Measurements from ENCODE around the gene SLIT1. TPM values are rescaled to one million over a fixed set of nuclear protein-coding genes. Genes with fewer than 3 reads are reported as not detected.

Gene SLIT1
- total and polyA plus RNA-seq, 2 experiments from 2014 or later, result not detected

DNA sequence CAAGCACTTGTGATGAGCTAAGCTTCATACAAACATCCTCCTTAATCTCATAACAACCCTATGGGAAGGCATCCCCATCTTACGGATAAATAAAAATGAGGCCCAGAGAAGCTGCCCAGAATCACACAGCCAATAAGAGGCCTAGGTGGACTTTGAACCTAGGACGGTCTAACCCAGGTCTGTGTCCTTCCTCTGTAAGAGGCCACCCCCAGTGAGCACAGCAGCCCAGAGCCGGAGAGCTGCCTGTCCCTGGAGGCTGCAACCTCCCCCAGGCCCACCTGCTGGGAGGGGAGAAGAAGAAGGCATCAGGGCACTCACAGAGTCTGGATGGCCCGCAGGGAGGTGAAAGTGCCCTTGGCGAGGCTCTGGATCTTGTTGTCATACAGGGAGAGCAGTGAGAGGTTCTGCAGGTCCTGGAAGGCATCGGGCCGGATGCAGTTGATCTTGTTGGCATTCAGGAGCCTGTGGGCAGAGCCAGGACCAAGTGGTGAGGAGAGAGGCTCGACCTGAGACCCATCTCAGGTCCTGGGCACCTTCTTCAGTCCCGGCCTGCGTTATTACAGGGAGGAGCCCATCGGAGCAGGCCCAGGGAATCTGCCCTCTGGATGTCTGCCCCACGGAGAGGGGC is 129.6 kb downstream of the SLIT1 start:
- WGBS, 2 experiments (ENCODE audit: low coverage in 1 of 2, low lambda C conversion rate in 2 of 2, missing lambda C conversion rate in 2 of 2), result 69 to 70% methylated on average over 12 of the region's 12 CpGs
- Histone ChIP-seq H4K20me1 (ENCODE audit: insufficient read depth) (no peaks in the 10 kb centered on the region), H3K4me3 (no peak overlapping the region), H3K9ac (no peak overlapping the region), H3K36me3 (ENCODE audit: low read depth) (no peaks in the 10 kb centered on the region), H3K27ac (no peak overlapping the region), H3K4me1 (ENCODE audit: insufficient read depth) (no peaks in the 10 kb centered on the region), H3K79me2 (ENCODE audit: insufficient read depth) (no peaks in the 10 kb centered on the region), H3K9me2 (ENCODE audit: insufficient read depth) (no peaks in the 10 kb centered on the region), H3K9me3 (ENCODE audit: low read depth) (no peaks in the 10 kb centered on the region), H3K4me2 (ENCODE audit: unreplicated experiment) (no peak overlapping the region), H3F3A (ENCODE audit: insufficient read depth) (no peaks in the 10 kb centered on the region), H3K27me3 (replicated peaks; ENCODE audit: insufficient read depth) (peaks cover 14% of the 10 kb centered on the region; the same call in 1 of the 2 replicates), H2AFZ (no peak overlapping the region)
- in situ Hi-C loops (cut with MboI), result no loop called here
- DNase-seq, result no peak
- no peak for TF ChIP-seq EZH2phosphoT487 (IDR thresholded peaks at IDR 0.05; ENCODE audit: insufficient read depth, low read depth)
- no peak for TF ChIP-seq EZH2 (IDR thresholded peaks at IDR 0.05; ENCODE audit: insufficient read depth, poor library complexity, severe bottlenecking)

GRCh38 chr10:97053276-97053675 is 132.5 kb downstream of the SLIT1 start:
- H3K79me2 ChIP-seq (ENCODE audit: insufficient read depth), result no peaks in the 10 kb centered on the region
- no peak overlapping the region for H3K9ac ChIP-seq
- no peaks in the 10 kb centered on the region for H3K9me3 ChIP-seq (ENCODE audit: low read depth)
- TF ChIP-seq EZH2 (IDR thresholded peaks at IDR 0.05; ENCODE audit: insufficient read depth, poor library complexity, severe bottlenecking) (no peak), EZH2phosphoT487 (IDR thresholded peaks at IDR 0.05; ENCODE audit: insufficient read depth, low read depth) (no peak)
- H3K4me3 ChIP-seq, result no peak overlapping the region
- no peak overlapping the region for H3K4me2 ChIP-seq (ENCODE audit: unreplicated experiment)
- WGBS, 2 experiments (ENCODE audit: low coverage in 1 of 2, low lambda C conversion rate in 2 of 2, missing lambda C conversion rate in 2 of 2), result 45 to 48% methylated on average over 2 of the region's 2 CpGs
- H3K4me1 ChIP-seq (ENCODE audit: insufficient read depth), result no peaks in the 10 kb centered on the region
- no peak overlapping the region for H2AFZ ChIP-seq
- in situ Hi-C loops (cut with MboI), result no loop called here
- DNase-seq, result no peak
- H3K27me3 ChIP-seq (replicated peaks; ENCODE audit: insufficient read depth), result peaks cover 15% of the 10 kb centered on the region
- no peak overlapping the region for H3K27ac ChIP-seq
- H4K20me1 ChIP-seq (ENCODE audit: insufficient read depth), result no peaks in the 10 kb centered on the region
- H3K9me2 ChIP-seq (ENCODE audit: insufficient read depth), result no peaks in the 10 kb centered on the region
- no peaks in the 10 kb centered on the region for H3F3A ChIP-seq (ENCODE audit: insufficient read depth)
- H3K36me3 ChIP-seq (ENCODE audit: low read depth), result no peaks in the 10 kb centered on the region

- in situ Hi-C loops (cut with MboI), result no loop called here
- Histone ChIP-seq H3K36me3 (ENCODE audit: low read depth) (no peaks in the 10 kb centered on the region), H4K20me1 (ENCODE audit: insufficient read depth) (no peaks in the 10 kb centered on the region), H3K9me3 (ENCODE audit: low read depth) (no peaks in the 10 kb centered on the region), H2AFZ (no peak overlapping the region), H3K27ac (no peak overlapping the region), H3K4me1 (ENCODE audit: insufficient read depth) (no peaks in the 10 kb centered on the region), H3K4me3 (no peak overlapping the region), H3K9me2 (ENCODE audit: insufficient read depth) (no peaks in the 10 kb centered on the region), H3F3A (ENCODE audit: insufficient read depth) (no peaks in the 10 kb centered on the region), H3K9ac (no peak overlapping the region), H3K79me2 (ENCODE audit: insufficient read depth) (no peaks in the 10 kb centered on the region), H3K4me2 (ENCODE audit: unreplicated experiment) (no peak overlapping the region), H3K27me3 (replicated peaks; ENCODE audit: insufficient read depth) (peaks cover 15% of the 10 kb centered on the region)
- TF ChIP-seq EZH2 (IDR thresholded peaks at IDR 0.05; ENCODE audit: insufficient read depth, poor library complexity, severe bottlenecking) (no peak), EZH2phosphoT487 (IDR thresholded peaks at IDR 0.05; ENCODE audit: insufficient read depth, low read depth) (no peak)
- no peak for DNase-seq
- WGBS, 2 experiments (ENCODE audit: low coverage in 1 of 2, low lambda C conversion rate in 2 of 2, missing lambda C conversion rate in 2 of 2), result 55% methylated on average over 4 of the region's 4 CpGs
Measured at GRCh38 chr10:97050956-97051496, 134.7 kb downstream of the SLIT1 start.

DNA sequence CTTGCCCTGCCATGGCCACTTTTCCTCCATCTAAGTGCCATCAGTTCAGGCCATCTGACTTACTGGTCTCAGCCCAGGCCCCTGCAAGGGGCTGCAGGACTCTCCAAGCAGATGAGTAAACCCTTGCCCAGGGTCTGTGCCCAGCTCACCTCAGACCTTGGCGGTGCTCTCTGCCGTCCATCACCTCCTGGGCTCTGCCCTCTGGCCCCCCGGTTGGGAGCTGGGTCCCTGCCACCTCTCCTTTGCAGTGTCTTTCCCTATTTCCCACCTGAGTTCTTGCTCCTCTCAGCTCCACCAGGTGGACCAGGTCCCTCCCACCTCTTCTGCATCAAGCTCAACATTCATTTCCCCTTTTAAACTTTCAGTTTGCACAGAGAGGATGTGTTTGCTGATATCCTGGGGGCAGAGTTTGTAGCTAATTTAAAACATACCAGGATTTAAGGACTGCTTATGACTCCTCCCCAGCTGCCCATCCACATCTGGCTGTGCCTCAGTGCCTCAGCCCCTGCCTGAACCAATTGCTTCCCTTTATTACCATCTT is 135.5 kb downstream of the SLIT1 start:
- in situ Hi-C loops (cut with MboI), result no loop called here
- no peak for DNase-seq
- Histone ChIP-seq H3K9ac (no peak overlapping the region), H3F3A (ENCODE audit: insufficient read depth) (no peaks in the 10 kb centered on the region), H3K4me2 (ENCODE audit: unreplicated experiment) (no peak overlapping the region), H3K4me1 (ENCODE audit: insufficient read depth) (no peaks in the 10 kb centered on the region), H3K36me3 (ENCODE audit: low read depth) (no peaks in the 10 kb centered on the region), H3K27me3 (replicated peaks; ENCODE audit: insufficient read depth) (peaks cover 15% of the 10 kb centered on the region), H3K9me2 (ENCODE audit: insufficient read depth) (no peaks in the 10 kb centered on the region), H2AFZ (no peak overlapping the region), H3K9me3 (ENCODE audit: low read depth) (no peaks in the 10 kb centered on the region), H3K79me2 (ENCODE audit: insufficient read depth) (no peaks in the 10 kb centered on the region), H3K4me3 (no peak overlapping the region), H4K20me1 (ENCODE audit: insufficient read depth) (no peaks in the 10 kb centered on the region), H3K27ac (no peak overlapping the region)
- TF ChIP-seq EZH2 (IDR thresholded peaks at IDR 0.05; ENCODE audit: insufficient read depth, poor library complexity, severe bottlenecking), result no peak
- TF ChIP-seq EZH2phosphoT487 (IDR thresholded peaks at IDR 0.05; ENCODE audit: insufficient read depth, low read depth), result no peak
- WGBS, 2 experiments (ENCODE audit: low coverage in 1 of 2, low lambda C conversion rate in 2 of 2, missing lambda C conversion rate in 2 of 2), result 53 to 72% methylated on average over 3 of the region's 3 CpGs

Data from GM23248 (cell line).